ENCODE data around the gene FAM171A1.

- TF ChIP-seq, protein P1, sequence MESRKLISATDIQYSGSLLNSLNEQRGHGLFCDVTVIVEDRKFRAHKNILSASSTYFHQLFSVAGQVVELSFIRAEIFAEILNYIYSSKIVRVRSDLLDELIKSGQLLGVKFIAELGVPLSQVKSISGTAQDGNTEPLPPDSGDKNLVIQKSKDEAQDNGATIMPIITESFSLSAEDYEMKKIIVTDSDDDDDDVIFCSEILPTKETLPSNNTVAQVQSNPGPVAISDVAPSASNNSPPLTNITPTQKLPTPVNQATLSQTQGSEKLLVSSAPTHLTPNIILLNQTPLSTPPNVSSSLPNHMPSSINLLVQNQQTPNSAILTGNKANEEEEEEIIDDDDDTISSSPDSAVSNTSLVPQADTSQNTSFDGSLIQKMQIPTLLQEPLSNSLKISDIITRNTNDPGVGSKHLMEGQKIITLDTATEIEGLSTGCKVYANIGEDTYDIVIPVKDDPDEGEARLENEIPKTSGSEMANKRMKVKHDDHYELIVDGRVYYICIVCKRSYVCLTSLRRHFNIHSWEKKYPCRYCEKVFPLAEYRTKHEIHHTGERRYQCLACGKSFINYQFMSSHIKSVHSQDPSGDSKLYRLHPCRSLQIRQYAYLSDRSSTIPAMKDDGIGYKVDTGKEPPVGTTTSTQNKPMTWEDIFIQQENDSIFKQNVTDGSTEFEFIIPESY (IDR thresholded peaks at IDR 0.05; ENCODE audit: borderline replicate concordance, low read depth), result no peak
- TF ChIP-seq RAD21 (IDR thresholded peaks at IDR 0.05; ENCODE audit: low read length), result no peak
- TF ChIP-seq GABPA (IDR thresholded peaks at IDR 0.05; ENCODE audit: low read depth), result no peak
- TF ChIP-seq, protein P2, sequence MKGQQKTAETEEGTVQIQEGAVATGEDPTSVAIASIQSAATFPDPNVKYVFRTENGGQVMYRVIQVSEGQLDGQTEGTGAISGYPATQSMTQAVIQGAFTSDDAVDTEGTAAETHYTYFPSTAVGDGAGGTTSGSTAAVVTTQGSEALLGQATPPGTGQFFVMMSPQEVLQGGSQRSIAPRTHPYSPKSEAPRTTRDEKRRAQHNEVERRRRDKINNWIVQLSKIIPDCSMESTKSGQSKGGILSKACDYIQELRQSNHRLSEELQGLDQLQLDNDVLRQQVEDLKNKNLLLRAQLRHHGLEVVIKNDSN (IDR thresholded peaks at IDR 0.05; ENCODE audit: borderline replicate concordance, low read depth), result no peak
- no peak for TF ChIP-seq CTCF (IDR thresholded peaks at IDR 0.05)
- peak; percentile 46 for TF ChIP-seq JUND (IDR thresholded peaks at IDR 0.05)
- TF ChIP-seq, protein P3, sequence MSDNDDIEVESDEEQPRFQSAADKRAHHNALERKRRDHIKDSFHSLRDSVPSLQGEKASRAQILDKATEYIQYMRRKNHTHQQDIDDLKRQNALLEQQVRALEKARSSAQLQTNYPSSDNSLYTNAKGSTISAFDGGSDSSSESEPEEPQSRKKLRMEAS (IDR thresholded peaks at IDR 0.05; ENCODE audit: low read depth), result no peak
- TF ChIP-seq TAF1 (IDR thresholded peaks at IDR 0.05; ENCODE audit: borderline replicate concordance, low read depth, low read length), result no peak
- TF ChIP-seq RXRA (IDR thresholded peaks at IDR 0.05; ENCODE audit: borderline replicate concordance, low read depth), result peak; percentile 56; the same call in 1 of the 2 replicates
- no peak for TF ChIP-seq POLR2AphosphoS5 (IDR thresholded peaks at IDR 0.05; ENCODE audit: low read depth, low read length)
- no peak for TF ChIP-seq FOXM1 (IDR thresholded peaks at IDR 0.05; ENCODE audit: low read depth)
Observed at GRCh38 chr10:15201589-15202300, 169.3 kb downstream of the FAM171A1 start.
